ENCODE data around the gene MMP15. TPM values are rescaled to one million over a fixed set of nuclear protein-coding genes. Genes with fewer than 3 reads are reported as not detected.
"Not testable (repeated sequence)": the region's sequence is repeated elsewhere in the genome, so short reads cannot be mapped to it uniquely, and the experiment has no call there.

The MMP15 gene
- total RNA-seq, 1 experiment from 2014 or later = 55.5 TPM

GRCh38 chr16:58002936-58003335 is 22.6 kb upstream of the MMP15 start:
- H3K9me3 Mint-ChIP-seq = peaks cover 7% of the 10 kb centered on the region; the same call in 1 of the 2 replicates
- H3K27ac Mint-ChIP-seq = no peak overlapping the region
- no peaks in the 10 kb centered on the region for H3K27me3 Mint-ChIP-seq (ENCODE audit: low read depth)
- no peak for ATAC-seq
- no peak for DNase-seq (ENCODE audit: low spot score)
- no peak for TF ChIP-seq TCF7 (CRISPR knock-in tag; IDR thresholded peaks at IDR 0.05; ENCODE audit: low read depth)
- TF ChIP-seq FOXP4 (CRISPR knock-in tag; IDR thresholded peaks at IDR 0.05) = no peak
- TF ChIP-seq ZNF532 (CRISPR knock-in tag; IDR thresholded peaks at IDR 0.05; ENCODE audit: borderline replicate concordance) = no peak
- no peak for TF ChIP-seq ZMAT4 (CRISPR knock-in tag; IDR thresholded peaks at IDR 0.05)
- no peak for TF ChIP-seq KAT7 (CRISPR knock-in tag; IDR thresholded peaks at IDR 0.05; ENCODE audit: borderline replicate concordance)
- TF ChIP-seq CTCF (IDR thresholded peaks at IDR 0.05) = no peak
- TF ChIP-seq AFF4 (CRISPR knock-in tag; IDR thresholded peaks at IDR 0.05; ENCODE audit: borderline replicate concordance) = no peak
- TF ChIP-seq RELA (CRISPR knock-in tag; IDR thresholded peaks at IDR 0.05; ENCODE audit: borderline replicate concordance) = no peak
- TF ChIP-seq GABPB1 (CRISPR knock-in tag; IDR thresholded peaks at IDR 0.05) = no peak
- CTCF ChIA-PET = interaction anchor here (1.5 to 6.1 kb wide), 2 partner anchors 20 to 97 kb away, joined by 4 to 56 read pairs; no protein-coding TSS in a partner anchor
- POLR2A ChIA-PET = no interaction called here
- H3K4me3 Mint-ChIP-seq = peak overlapping the region; percentile 30; the same call in 1 of the 2 replicates
- H3K4me1 Mint-ChIP-seq = peaks cover 23% of the 10 kb centered on the region
- H3K36me3 Mint-ChIP-seq = peaks cover 28% of the 10 kb centered on the region

- CTCF ChIA-PET = interaction anchor here (1.6 to 1.7 kb wide), 2 partner anchors 23 to 98 kb away, joined by 4 read pairs; no protein-coding TSS in a partner anchor
- H3K27me3 Mint-ChIP-seq (ENCODE audit: low read depth); H3K4me3 Mint-ChIP-seq; POLR2A ChIA-PET; H3K27ac Mint-ChIP-seq; H3K4me1 Mint-ChIP-seq; H3K9me3 Mint-ChIP-seq; ATAC-seq: not testable (repeated sequence)
- H3K36me3 Mint-ChIP-seq = peaks cover 31% of the 10 kb centered on the region
- peak; percentile 3 for DNase-seq (ENCODE audit: low spot score)
Measured at GRCh38 chr16:58004736-58005135, 20.8 kb upstream of the MMP15 start.
